ENCODE results near the gene CHCHD6. TPM values are rescaled to one million over a fixed set of nuclear protein-coding genes. Genes with fewer than 3 reads are reported as not detected.

CHCHD6 gene
- total RNA-seq, 1 donor from 2014 or later, result 13.1 TPM

- peaks cover 35% of the 10 kb centered on the region for H3K4me1 Mint-ChIP-seq (ENCODE audit: unreplicated experiment)
- peaks cover 18% of the 10 kb centered on the region for H3K36me3 Mint-ChIP-seq (ENCODE audit: unreplicated experiment)
- no peaks in the 10 kb centered on the region for H3K9me3 Mint-ChIP-seq (ENCODE audit: unreplicated experiment)
- no peak overlapping the region for H3K27ac Mint-ChIP-seq (ENCODE audit: unreplicated experiment)
- DNase-seq (ENCODE audit: extremely low spot score, unreplicated experiment), result no peak
- no peaks in the 10 kb centered on the region for H3K27me3 Mint-ChIP-seq (ENCODE audit: unreplicated experiment)
- no peak for TF ChIP-seq CTCF (IDR thresholded peaks at IDR 0.05)
- H3K4me3 Mint-ChIP-seq (ENCODE audit: unreplicated experiment), result no peak overlapping the region
These were observed 29.0 kb downstream of the CHCHD6 start for GRCh38 chr3:126733061-126733430.

- Mint-ChIP-seq H3K27ac (ENCODE audit: unreplicated experiment) (no peak overlapping the region), H3K27me3 (ENCODE audit: unreplicated experiment) (no peaks in the 10 kb centered on the region), H3K4me3 (ENCODE audit: unreplicated experiment) (no peak overlapping the region), H3K9me3 (ENCODE audit: unreplicated experiment) (no peaks in the 10 kb centered on the region), H3K36me3 (ENCODE audit: unreplicated experiment) (peaks cover 19% of the 10 kb centered on the region), H3K4me1 (ENCODE audit: unreplicated experiment) (peaks cover 35% of the 10 kb centered on the region)
- DNase-seq (ENCODE audit: extremely low spot score, unreplicated experiment), result no peak
- no peak for TF ChIP-seq CTCF (IDR thresholded peaks at IDR 0.05)
These were observed 30.2 kb downstream of the CHCHD6 start for GRCh38 chr3:126734106-126734723.

GRCh38 chr3:126737527-126737926 is 33.5 kb downstream of the CHCHD6 start:
- Mint-ChIP-seq H3K27ac (ENCODE audit: unreplicated experiment) (no peak overlapping the region), H3K36me3 (ENCODE audit: unreplicated experiment) (peaks cover 25% of the 10 kb centered on the region), H3K4me3 (ENCODE audit: unreplicated experiment) (no peak overlapping the region), H3K4me1 (ENCODE audit: unreplicated experiment) (peaks cover 19% of the 10 kb centered on the region), H3K27me3 (ENCODE audit: unreplicated experiment) (no peaks in the 10 kb centered on the region), H3K9me3 (ENCODE audit: unreplicated experiment) (peaks cover 5% of the 10 kb centered on the region)
- no peak for TF ChIP-seq CTCF (IDR thresholded peaks at IDR 0.05)
- no peak for DNase-seq (ENCODE audit: extremely low spot score, unreplicated experiment)

- Mint-ChIP-seq H3K27me3 (ENCODE audit: unreplicated experiment) (no peaks in the 10 kb centered on the region), H3K36me3 (ENCODE audit: unreplicated experiment) (peaks cover 14% of the 10 kb centered on the region), H3K9me3 (ENCODE audit: unreplicated experiment) (peaks cover 5% of the 10 kb centered on the region), H3K4me1 (ENCODE audit: unreplicated experiment) (peaks cover 15% of the 10 kb centered on the region), H3K27ac (ENCODE audit: unreplicated experiment) (no peak overlapping the region), H3K4me3 (ENCODE audit: unreplicated experiment) (no peak overlapping the region)
- no peak for DNase-seq (ENCODE audit: extremely low spot score, unreplicated experiment)
- TF ChIP-seq CTCF (IDR thresholded peaks at IDR 0.05), result no peak
These were observed 38.0 kb downstream of the CHCHD6 start for GRCh38 chr3:126742057-126742456.

GRCh38 chr3:126743350-126743749 is 39.3 kb downstream of the CHCHD6 start:
- DNase-seq (ENCODE audit: extremely low spot score, unreplicated experiment), result peak; percentile 54
- Mint-ChIP-seq H3K4me3 (ENCODE audit: unreplicated experiment) (no peak overlapping the region), H3K27ac (ENCODE audit: unreplicated experiment) (no peak overlapping the region), H3K36me3 (ENCODE audit: unreplicated experiment) (peaks cover 6% of the 10 kb centered on the region), H3K27me3 (ENCODE audit: unreplicated experiment) (no peaks in the 10 kb centered on the region), H3K4me1 (ENCODE audit: unreplicated experiment) (peaks cover 16% of the 10 kb centered on the region), H3K9me3 (ENCODE audit: unreplicated experiment) (peaks cover 5% of the 10 kb centered on the region)
- no peak for TF ChIP-seq CTCF (IDR thresholded peaks at IDR 0.05)
